Gastrocnemius medialis (tissue), 4 donors: Measurements from ENCODE around the gene OR51A7. TPM values are rescaled to one million over a fixed set of nuclear protein-coding genes. Genes with fewer than 3 reads are reported as not detected.

Experiments
- ATAC-seq, 2 donors: fragments of 150-250 bp; one replicate each; pipeline ENCODE4 v1.9.1; 2016
- DNase-seq, 2 donors: peaks; one replicate each; pipeline ENCODE4 v3.0.0-alpha.2; 2019
- H3K27ac ChIP-seq, 4 donors: fragments of 200-600 bp; sonication (generic); 1 replicate in 1 of 4; 2 replicates in 3 of 4; pipeline ENCODE4 v1.5.1; 2016 to 2018; ENCODE audit warnings: mild to moderate bottlenecking in 2 of 4, moderate library complexity in 1 of 4
- H3K27me3 ChIP-seq, 3 donors: fragments of 200-600 bp; sonication (generic) in 2 of 3; 1 replicate in 1 of 3; 2 replicates in 2 of 3; pipeline versions ENCODE4 v1.5.1 to v1.6.0; 2016 to 2019; ENCODE audit warnings: mild to moderate bottlenecking in 1 of 3, moderate library complexity in 1 of 3
- H3K36me3 ChIP-seq, 2 donors: fragments of 200-600 bp; sonication (generic) in 1 of 2; one replicate each; pipeline ENCODE4 v1.5.1; 2017 to 2018
- H3K4me1 ChIP-seq, 2 donors: fragments of 200-600 bp; sonication (generic) in 1 of 2; one replicate each; pipeline ENCODE4 v1.5.1; 2016 to 2017; ENCODE audit warnings: mild to moderate bottlenecking in 2 of 2
- H3K4me3 ChIP-seq, 4 donors: fragments of 200-600 bp; sonication (generic) in 3 of 4; 1 replicate in 1 of 4; 2 replicates in 3 of 4; pipeline ENCODE4 v1.5.1; 2016 to 2019; ENCODE audit warnings: mild to moderate bottlenecking in 2 of 4
- H3K9me3 ChIP-seq, 3 donors: fragments of 200-600 bp; sonication (generic) in 2 of 3; 1 replicate in 1 of 3; 2 replicates in 2 of 3; pipeline ENCODE4 v1.5.1; 2016 to 2019
- CTCF ChIP-seq, 5 experiments: fragments of 450-650 bp in 3 of 5; fragments of 200-600 bp in 2 of 5; sonication (generic) in 2 of 5; IDR thresholded peaks in 4 of 5; conservative IDR thresholded peaks in 1 of 5; 1 replicate in 4 of 5; 2 replicates in 1 of 5; pipeline ENCODE4 v1.5.1; 2016 to 2019; ENCODE audit warnings: antibody characterized with exemption in 5 of 5, mild to moderate bottlenecking in 3 of 5, moderate library complexity in 3 of 5
- POLR2A ChIP-seq, 2 donors: fragments of 450-650 bp; IDR thresholded peaks; one replicate each; pipeline ENCODE4 v1.6.1; 2017; ENCODE audit warnings: antibody characterized with exemption in 2 of 2, mild to moderate bottlenecking in 2 of 2, moderate library complexity in 2 of 2
- in situ Hi-C, 4 donors: fragments of 200-750 bp; cut with MboI; loops; one replicate each; pipeline versions ENCODE4 v1.15.0 to v1.8.0; 2017; ENCODE audit warnings: low sequenced_read_pairs in 4 of 4
- intact Hi-C: fragments of 100-400 bp; cut with DNase I; formaldehyde crosslinking; loops from one replicate; pipeline ENCODE4 v1.15.1; 2023; ENCODE audit warnings: low total_unique reads
- total RNA-seq, 4 donors: library from RNA; depleted of rRNA; stranded (reverse); fragments of >200 nt; gene quantifications; one replicate each; pipeline versions ENCODE4 v1.1.0 to v1.2.3, GENCODE V29; 2016

Gene OR51A7
- total RNA-seq, 4 donors from 2014 or later = not detected

DNA sequence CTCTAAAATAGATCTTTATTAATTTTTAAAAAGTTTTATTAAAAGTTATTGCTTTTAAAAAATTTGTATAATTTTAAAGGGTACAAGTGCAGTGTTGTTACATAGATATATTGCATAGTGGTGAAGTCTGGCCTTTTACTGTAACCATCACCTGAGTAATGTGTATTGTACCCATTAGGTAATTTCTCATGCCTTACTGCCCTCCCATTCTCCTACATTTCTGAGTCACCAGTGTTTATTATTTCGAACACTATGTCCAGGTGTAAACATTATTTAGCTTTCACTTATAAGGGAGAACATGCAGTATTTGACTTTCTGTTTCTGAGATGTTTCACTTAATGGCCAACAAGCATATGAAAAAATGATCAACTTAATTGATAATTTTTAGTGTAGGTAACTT lies 18.2 kb downstream of the OR51A7 start:
- no peak for TF ChIP-seq CTCF (IDR thresholded peaks at IDR 0.05 in 4 of 5, conservative IDR thresholded peaks at IDR 0.05 in 1 of 5)
- TF ChIP-seq POLR2A (IDR thresholded peaks at IDR 0.05) = no peak
- DNase-seq (no peak), ATAC-seq (no peak)
- intact Hi-C loops (no loop called here), in situ Hi-C loops (no loop called here)
- no peak overlapping the region for H3K27ac ChIP-seq
- H3K27me3 ChIP-seq = no peaks in the 10 kb centered on the region
- H3K36me3 ChIP-seq = no peaks in the 10 kb centered on the region
- no peak overlapping the region for H3K4me3 ChIP-seq
- H3K9me3 ChIP-seq = no peaks in the 10 kb centered on the region
- H3K4me1 ChIP-seq = no peaks in the 10 kb centered on the region

- H3K4me3 ChIP-seq = no peak overlapping the region
- ATAC-seq (no peak), DNase-seq (no peak)
- intact Hi-C loops = no loop called here
- no peaks in the 10 kb centered on the region for H3K36me3 ChIP-seq
- H3K9me3 ChIP-seq = no peaks in the 10 kb centered on the region
- in situ Hi-C loops = no loop called here
- H3K27ac ChIP-seq = no peak overlapping the region
- no peaks in the 10 kb centered on the region for H3K27me3 ChIP-seq
- no peaks in the 10 kb centered on the region for H3K4me1 ChIP-seq
- TF ChIP-seq POLR2A (IDR thresholded peaks at IDR 0.05) = no peak
Observed at GRCh38 chr11:4922304-4922703, 18.7 kb downstream of the OR51A7 start.

DNA sequence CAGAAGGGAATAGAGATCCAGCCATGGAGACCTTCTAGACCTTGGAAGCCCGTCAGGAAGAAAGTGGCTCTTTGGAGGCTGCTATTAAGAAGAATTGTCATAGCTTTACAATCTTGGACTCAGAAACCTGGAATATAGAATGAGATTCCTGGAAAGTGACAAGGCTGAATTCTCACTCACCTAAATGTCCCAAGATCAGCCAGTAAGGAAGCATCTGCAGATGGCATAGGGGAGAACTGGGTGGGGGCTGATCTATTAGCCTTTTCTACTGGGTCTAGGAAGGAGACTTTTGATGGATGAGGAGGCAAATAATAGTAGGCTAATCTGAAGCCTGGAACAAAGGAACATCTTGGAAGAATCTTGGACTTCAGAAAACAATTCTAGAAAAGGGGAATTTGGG lies 20.7 kb downstream of the OR51A7 start, which contains the start of gene OR51G1:
Gene OR51G1 (minus strand): TSS at position 101 of the 400 bp plus-strand sequence. CDS start 0 bp downstream, at position 101.
- Histone ChIP-seq H3K27me3 (no peaks in the 10 kb centered on the region), H3K4me1 (no peaks in the 10 kb centered on the region), H3K4me3 (no peak within 1 kb of the TSS), H3K36me3 (no peaks in the 10 kb centered on the region), H3K9me3 (no peaks in the 10 kb centered on the region), H3K27ac (no peak within 1 kb of the TSS)
- no peak for DNase-seq
- in situ Hi-C loops (no loop called here), intact Hi-C loops (no loop called here)
- TF ChIP-seq POLR2A (IDR thresholded peaks at IDR 0.05) (no peak), CTCF (IDR thresholded peaks at IDR 0.05 in 4 of 5, conservative IDR thresholded peaks at IDR 0.05 in 1 of 5) (no peak)
- no peak for ATAC-seq

DNA sequence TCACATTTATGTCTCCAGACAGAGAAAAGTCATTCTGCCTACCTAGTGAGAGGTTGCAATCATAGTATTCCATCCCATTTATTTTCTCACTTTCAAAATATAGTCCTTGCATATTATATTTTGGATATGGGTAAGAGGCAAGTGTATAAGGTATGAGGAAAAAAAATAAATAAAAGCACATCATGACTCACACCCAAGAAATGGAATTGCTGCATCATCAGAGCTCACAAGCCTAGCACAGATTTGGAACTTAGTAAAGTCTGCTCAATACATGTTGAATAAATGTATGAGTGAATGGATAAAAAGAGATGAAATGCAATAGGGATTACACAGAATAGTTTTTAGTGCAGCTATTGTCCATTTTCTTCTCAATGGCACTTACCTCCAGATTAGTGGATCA lies 23.0 kb downstream of the OR51A7 start:
- intact Hi-C loops (no loop called here), in situ Hi-C loops (no loop called here)
- no peak for ATAC-seq
- DNase-seq = no peak
- TF ChIP-seq CTCF (IDR thresholded peaks at IDR 0.05 in 4 of 5, conservative IDR thresholded peaks at IDR 0.05 in 1 of 5) (no peak), POLR2A (IDR thresholded peaks at IDR 0.05) (no peak)
- Histone ChIP-seq H3K27me3 (no peaks in the 10 kb centered on the region), H3K4me3 (no peak overlapping the region), H3K9me3 (no peaks in the 10 kb centered on the region), H3K4me1 (no peaks in the 10 kb centered on the region), H3K36me3 (no peaks in the 10 kb centered on the region), H3K27ac (no peak overlapping the region)

DNA sequence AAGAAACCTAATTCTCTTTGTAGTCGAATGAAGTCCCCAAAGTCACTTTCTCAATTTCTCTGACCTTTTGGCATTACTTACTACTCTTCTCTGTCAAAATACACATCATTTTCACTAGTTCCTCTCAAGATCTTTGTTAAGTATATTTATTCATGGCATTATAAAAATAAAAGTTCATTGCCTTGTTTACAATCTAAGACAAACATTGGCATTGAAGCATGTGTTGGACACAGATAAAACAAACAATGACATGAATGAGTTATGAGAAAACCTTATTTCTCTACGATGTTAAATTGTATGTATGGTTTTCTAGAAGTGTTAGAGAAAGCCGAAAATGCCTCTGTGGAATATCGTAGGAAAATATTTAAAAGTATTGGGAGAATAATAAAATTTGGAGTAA lies 29.2 kb downstream of the OR51A7 start:
- no peak overlapping the region for H3K4me3 ChIP-seq
- no peaks in the 10 kb centered on the region for H3K4me1 ChIP-seq
- DNase-seq = no peak
- H3K36me3 ChIP-seq = no peaks in the 10 kb centered on the region
- TF ChIP-seq POLR2A (IDR thresholded peaks at IDR 0.05) = no peak
- no peak for TF ChIP-seq CTCF (IDR thresholded peaks at IDR 0.05 in 4 of 5, conservative IDR thresholded peaks at IDR 0.05 in 1 of 5)
- intact Hi-C loops = no loop called here
- ATAC-seq = no peak
- H3K27me3 ChIP-seq = no peaks in the 10 kb centered on the region
- H3K27ac ChIP-seq = no peak overlapping the region
- in situ Hi-C loops = no loop called here
- no peaks in the 10 kb centered on the region for H3K9me3 ChIP-seq
